ENCODE results near the gene SNUPN.

The SNUPN gene

GRCh38 chr15:75656331-75656730 is 30.8 kb upstream of the SNUPN start:
- TF ChIP-seq CTCF (IDR thresholded peaks at IDR 0.05; ENCODE audit: low read depth, low read length, missing control alignments): no peak
- no peaks in the 10 kb centered on the region for H3K27me3 ChIP-seq (replicated peaks)
- no peak overlapping the region for H3K4me3 ChIP-seq (ENCODE audit: low read depth, low read length)
- H3K27ac ChIP-seq: no peak overlapping the region
- in situ Hi-C loops (cut with HindIII; ENCODE audit: low pct_ligation_motif_present, low sequenced_read_pairs): no loop called here
- DNase-seq: no peak
- H3K36me3 ChIP-seq (replicated peaks): peaks cover 27% of the 10 kb centered on the region

GRCh38 chr15:75655931-75656330 is 30.4 kb upstream of the SNUPN start:
- in situ Hi-C loops (cut with HindIII; ENCODE audit: low pct_ligation_motif_present, low sequenced_read_pairs): no loop called here
- H3K27ac ChIP-seq: no peak overlapping the region
- H3K27me3 ChIP-seq (replicated peaks): no peaks in the 10 kb centered on the region
- peaks cover 30% of the 10 kb centered on the region for H3K36me3 ChIP-seq (replicated peaks)
- H3K4me3 ChIP-seq (ENCODE audit: low read depth, low read length): no peak overlapping the region
- no peak for DNase-seq
- no peak for TF ChIP-seq CTCF (IDR thresholded peaks at IDR 0.05; ENCODE audit: low read depth, low read length, missing control alignments)

- no peak overlapping the region for H3K27ac ChIP-seq
- TF ChIP-seq CTCF (IDR thresholded peaks at IDR 0.05; ENCODE audit: low read depth, low read length, missing control alignments): no peak
- H3K4me3 ChIP-seq (ENCODE audit: low read depth, low read length): no peak overlapping the region
- H3K27me3 ChIP-seq (replicated peaks): no peaks in the 10 kb centered on the region
- peaks cover 39% of the 10 kb centered on the region for H3K36me3 ChIP-seq (replicated peaks)
- DNase-seq: no peak
- in situ Hi-C loops (cut with HindIII; ENCODE audit: low pct_ligation_motif_present, low sequenced_read_pairs): no loop called here
Observed at GRCh38 chr15:75654201-75654907, 28.8 kb upstream of the SNUPN start.

- H3K27ac ChIP-seq: no peak overlapping the region
- in situ Hi-C loops (cut with HindIII; ENCODE audit: low pct_ligation_motif_present, low sequenced_read_pairs): no loop called here
- H3K4me3 ChIP-seq (ENCODE audit: low read depth, low read length): no peak overlapping the region
- H3K36me3 ChIP-seq (replicated peaks): peaks cover 36% of the 10 kb centered on the region
- no peaks in the 10 kb centered on the region for H3K27me3 ChIP-seq (replicated peaks)
- no peak for TF ChIP-seq CTCF (IDR thresholded peaks at IDR 0.05; ENCODE audit: low read depth, low read length, missing control alignments)
- no peak for DNase-seq
Observed at GRCh38 chr15:75653347-75653913, 27.9 kb upstream of the SNUPN start.

- in situ Hi-C loops (cut with HindIII; ENCODE audit: low pct_ligation_motif_present, low sequenced_read_pairs): no loop called here
- Histone ChIP-seq H3K27me3 (replicated peaks) (no peaks in the 10 kb centered on the region), H3K27ac (peak overlapping the region; percentile 52), H3K36me3 (replicated peaks) (peaks cover 26% of the 10 kb centered on the region), H3K4me3 (ENCODE audit: low read depth, low read length) (peak overlapping the region; percentile 27)
- DNase-seq: no peak
- TF ChIP-seq CTCF (IDR thresholded peaks at IDR 0.05; ENCODE audit: low read depth, low read length, missing control alignments): no peak
Observed at GRCh38 chr15:75651810-75652543, 26.5 kb upstream of the SNUPN start.
